B cell (primary cell): ENCODE measurements around the gene CABLES1. TPM values are rescaled to one million over a fixed set of nuclear protein-coding genes. Genes with fewer than 3 reads are reported as not detected.

ENCODE experiments used
- ATAC-seq: fragments of 200-7000 bp; cut with Tn5 transposase; one replicate; pipeline ENCODE4 v1.10.0; 2021; ENCODE audit warnings: low read depth, mild to moderate bottlenecking, moderate number of reproducible peaks, moderate library complexity
- CTCF ChIA-PET: fragments of 350-600 bp; sonication (Branson Sonifier 250); formaldehyde crosslinking; loops from one replicate; lab custom pipeline; 2021; ENCODE audit warnings: antibody characterized with exemption, inconsistent platforms; lab: Charles Lee
- POLR2A ChIA-PET: fragments of 350-600 bp; sonication (Branson Sonifier 250); formaldehyde crosslinking; loops from one replicate; lab custom pipeline; 2021; ENCODE audit warnings: antibody characterized with exemption; lab: Charles Lee
- DNase-seq: peaks from one replicate; pipeline ENCODE4 v3.0.0; 2013
- H2AFZ ChIP-seq: 2 replicates; pipeline ENCODE4 v1.6.1; 2012; ENCODE audit warnings: mild to moderate bottlenecking, low read depth, low read length; ENCODE audit not compliant: insufficient read depth, poor library complexity, severe bottlenecking
- H3K27ac ChIP-seq, 2 donors: 1 replicate in 1 of 2; 2 replicates in 1 of 2; pipeline ENCODE4 v1.5.1; 2012 to 2013; ENCODE audit warnings: low read length in 2 of 2, mild to moderate bottlenecking in 2 of 2, moderate library complexity in 1 of 2
- H3K27me3 ChIP-seq, 4 experiments: fragments of 200-600 bp in 1 of 4; sonication (generic) in 1 of 4; replicated peaks in 1 of 4; 1 replicate in 2 of 4; 2 replicates in 2 of 4; pipeline versions ENCODE4 v1.6.1 to v1.7.0; 2013 to 2016; ENCODE audit warnings: low read length in 3 of 4, mild to moderate bottlenecking in 2 of 4, mixed read lengths in 1 of 4, moderate library complexity in 1 of 4; ENCODE audit not compliant: insufficient read depth in 4 of 4, control insufficient read depth in 3 of 4; ENCODE audit errors: control extremely low read depth in 1 of 4
- H3K36me3 ChIP-seq, 2 experiments: replicated peaks in 1 of 2; 1 replicate in 1 of 2; 2 replicates in 1 of 2; pipeline versions ENCODE4 v1.6.1 to v1.7.1; 2013; ENCODE audit warnings: low read length in 1 of 2; ENCODE audit not compliant: insufficient read depth in 2 of 2, control insufficient read depth in 1 of 2; ENCODE audit errors: control extremely low read depth in 1 of 2, extremely low read depth in 1 of 2
- H3K4me1 ChIP-seq, 2 donors: fragments of 200-600 bp in 1 of 2; sonication (generic) in 1 of 2; 1 replicate in 1 of 2; 2 replicates in 1 of 2; pipeline versions ENCODE4 v1.5.1 to v1.6.1; 2013 to 2017; ENCODE audit warnings: low read length in 2 of 2; ENCODE audit not compliant: control insufficient read depth in 2 of 2, insufficient read depth in 2 of 2
- H3K4me2 ChIP-seq: replicated peaks from 2 replicates; pipeline ENCODE3; 2012; ENCODE audit warnings: mild to moderate bottlenecking, low read depth, low read length; ENCODE audit not compliant: poor library complexity, severe bottlenecking
- H3K4me3 ChIP-seq, 5 experiments: fragments of 200-600 bp in 1 of 5; sonication (generic) in 1 of 5; 1 replicate in 3 of 5; 2 replicates in 2 of 5; pipeline versions ENCODE4 v1.5.1 to v1.7.0; 2011 to 2016; ENCODE audit warnings: low read length in 4 of 5, mild to moderate bottlenecking in 4 of 5, low read depth in 2 of 5, control low read depth in 1 of 5, moderate library complexity in 1 of 5; ENCODE audit not compliant: insufficient read depth in 1 of 5; ENCODE audit errors: control extremely low read depth in 1 of 5, extremely low read depth in 1 of 5
- H3K79me2 ChIP-seq: fragments of 200-600 bp; sonication (generic); one replicate; pipeline ENCODE4 v1.6.0; 2016; ENCODE audit warnings: low read length; ENCODE audit not compliant: control insufficient read depth, insufficient read depth
- H3K9ac ChIP-seq: fragments of 200-600 bp; sonication (generic); 2 replicates; pipeline ENCODE4 v1.6.1; 2017; ENCODE audit warnings: mild to moderate bottlenecking, low read length, moderate library complexity
- H3K9me3 ChIP-seq, 3 donors: one replicate each; pipeline versions ENCODE4 v1.6.1 to v1.7.1; 2013; ENCODE audit warnings: low read length in 2 of 3; ENCODE audit not compliant: control insufficient read depth in 2 of 3, insufficient read depth in 1 of 3; ENCODE audit errors: control extremely low read depth in 1 of 3
- H4K20me1 ChIP-seq: 2 replicates; pipeline ENCODE4 v1.6.0; 2012; ENCODE audit warnings: mild to moderate bottlenecking, low read length; ENCODE audit not compliant: insufficient read depth, control insufficient read depth, poor library complexity, severe bottlenecking
- H3K27ac Mint-ChIP-seq: one replicate; pipeline ENCODE4 v1.8.0; 2021; ENCODE audit warnings: mixed read lengths
- H3K27me3 Mint-ChIP-seq: one replicate; pipeline ENCODE4 v1.8.0; 2021; ENCODE audit warnings: mixed read lengths
- H3K4me1 Mint-ChIP-seq: one replicate; pipeline ENCODE4 v1.8.0; 2021; ENCODE audit warnings: mixed read lengths
- H3K4me3 Mint-ChIP-seq: one replicate; pipeline ENCODE4 v1.8.0; 2021; ENCODE audit warnings: mixed read lengths
- H3K9me3 Mint-ChIP-seq: one replicate; pipeline ENCODE4 v1.8.0; 2022; ENCODE audit warnings: mixed read lengths; ENCODE audit not compliant: insufficient read depth
- CTCF ChIP-seq: fragments of 200-600 bp; IDR thresholded peaks from one replicate; pipeline ENCODE4 v1.8.0; 2022; ENCODE audit warnings: antibody characterized with exemption, mild to moderate bottlenecking
- EZH2 ChIP-seq: IDR thresholded peaks from 2 replicates; pipeline ENCODE4 v1.6.1; 2012; ENCODE audit warnings: borderline replicate concordance, low read depth, mild to moderate bottlenecking, moderate library complexity, low read length; ENCODE audit not compliant: insufficient read depth, poor library complexity, severe bottlenecking
- WGBS: methylation state at CpG from one replicate; pipeline ENCODE4 v1.1.5; 2013; ENCODE audit warnings: missing lambda C conversion rate; ENCODE audit not compliant: insufficient coverage; 5-methylcytosine and 5-hydroxymethylcytosine counted together
- intact Hi-C: fragments of 100-400 bp; cut with micrococcal nuclease; formaldehyde crosslinking; loops from one replicate; pipeline ENCODE4 v1.10.0; 2022
- polyA plus RNA-seq: library from polyadenylated mRNA; depleted of rRNA; stranded (reverse); fragments of >200 nt; gene quantifications from 2 replicates; pipeline ENCODE4 v1.2.3, GENCODE V29; 2012
- total RNA-seq, 2 donors: library from RNA; stranded (reverse); fragments of 120-200 nt in 1 of 2; gene quantifications; 1 replicate in 1 of 2; 2 replicates in 1 of 2; pipeline versions ENCODE4 v1.2.3 to v1.2.4, GENCODE V29; 2013 to 2022

Gene CABLES1
- total and polyA plus RNA-seq, 2 donors (not counting 1 experiment from before 2014, with no cell fraction given), result 0.30 to 56.3 TPM

GRCh38 chr18:23135550-23136325 lies 453 bp downstream of the CABLES1 start:
- intact Hi-C loops, result loop anchor here (5.0 kb wide), 1 partner anchor 452 kb away; the partner anchor contains the start of gene NPC1
- CTCF ChIA-PET, result interaction anchor here (0.6 to 8.0 kb wide), 7 partner anchors 93 to 369 kb away, joined by 3 to 182 read pairs (median 4); partner anchors contain the start of gene RIOK3

More at GRCh38 chr18:23135550-23136325, 453 bp downstream of the CABLES1 start:
- H3K27ac Mint-ChIP-seq, result no peak overlapping the region
- H3K27me3 ChIP-seq, result peaks cover 0 to 49% (median 28%) of the 10 kb centered on the region in 4 experiments
- POLR2A ChIA-PET, result interaction anchor here (1.0 to 1.3 kb wide), 3 partner anchors 88 to 222 kb away, joined by 3 to 5 read pairs (median 3); no protein-coding TSS in a partner anchor
- no peaks in the 10 kb centered on the region for H3K79me2 ChIP-seq
- H3K9me3 Mint-ChIP-seq, result no peaks in the 10 kb centered on the region
- no peaks in the 10 kb centered on the region for H4K20me1 ChIP-seq
- DNase-seq (peak; percentile 72), ATAC-seq (peak; percentile 25)
- peaks cover 0 to 12% (median 0%) of the 10 kb centered on the region in 3 donors for H3K9me3 ChIP-seq
- no peak for TF ChIP-seq CTCF
- TF ChIP-seq EZH2, result no peak
- peaks cover 31 to 36% of the 10 kb centered on the region in 2 donors for H3K4me1 ChIP-seq
- H3K36me3 ChIP-seq, result no peaks in the 10 kb centered on the region
- peak overlapping the region; percentile 79 for H3K4me3 Mint-ChIP-seq
- H3K4me2 ChIP-seq, result peak overlapping the region; percentile 98
- H3K9ac ChIP-seq, result peak overlapping the region; percentile 68
- H3K27ac ChIP-seq, result no peak overlapping the region
- H3K27me3 Mint-ChIP-seq, result peaks cover 40% of the 10 kb centered on the region
- H2AFZ ChIP-seq, result peak overlapping the region; percentile 85
- under 1% methylated on average over 134 of the region's 134 CpGs for WGBS
- H3K4me1 Mint-ChIP-seq, result peaks cover 26% of the 10 kb centered on the region
- H3K4me3 ChIP-seq, result peak overlapping the region in 4 of 5 experiments; percentile 17 to 60 (median 56)
